Spleen (tissue), 7 donors: ENCODE results near the gene ERI3.

Experiments used
- CTCF ChIP-seq, 11 experiments: fragments of 200-600 bp in 7 of 11; fragments of 450-650 bp in 4 of 11; sonication (generic) in 4 of 11; IDR thresholded peaks in 8 of 11; conservative IDR thresholded peaks in 3 of 11; 1 replicate in 7 of 11; 2 replicates in 4 of 11; pipeline versions ENCODE4 v1.4.0 to v1.8.0; 2016 to 2021; ENCODE audit warnings: antibody characterized with exemption in 11 of 11, inconsistent platforms in 4 of 11, mild to moderate bottlenecking in 1 of 11
- POLR2A ChIP-seq, 3 donors: fragments of 450-650 bp; IDR thresholded peaks; one replicate each; pipeline ENCODE4 v1.5.1; 2017; ENCODE audit warnings: antibody characterized with exemption in 3 of 3, mild to moderate bottlenecking in 1 of 3
- POLR2AphosphoS5 ChIP-seq, 3 donors: sonication (generic); formaldehyde crosslinking; IDR thresholded peaks; one replicate each; pipeline ENCODE4 v1.5.1; 2017; ENCODE audit warnings: antibody characterized with exemption in 3 of 3
- donor health status: DM: no; HTN: no; CAD: no; lungs with moderate emphysema.
- donor health status: DM: no; HTN: no; CAD: no.
- donor health status: DM: no; HTN: no; CAD: no.

- TF ChIP-seq CTCF (IDR thresholded peaks at IDR 0.05 in 8 of 11, conservative IDR thresholded peaks at IDR 0.05 in 3 of 11) (no peak), POLR2AphosphoS5 (IDR thresholded peaks at IDR 0.05) (no peak), POLR2A (IDR thresholded peaks at IDR 0.05) (no peak)
Observed at GRCh38 chr1:44361478-44361877, 6.4 kb upstream of the ERI3 start.
